ENCODE data around the gene RPP30. TPM values are rescaled to one million over a fixed set of nuclear protein-coding genes. Genes with fewer than 3 reads are reported as not detected.

Gene RPP30
- total RNA-seq, 1 donor from 2014 or later, result 85.5 TPM

DNA sequence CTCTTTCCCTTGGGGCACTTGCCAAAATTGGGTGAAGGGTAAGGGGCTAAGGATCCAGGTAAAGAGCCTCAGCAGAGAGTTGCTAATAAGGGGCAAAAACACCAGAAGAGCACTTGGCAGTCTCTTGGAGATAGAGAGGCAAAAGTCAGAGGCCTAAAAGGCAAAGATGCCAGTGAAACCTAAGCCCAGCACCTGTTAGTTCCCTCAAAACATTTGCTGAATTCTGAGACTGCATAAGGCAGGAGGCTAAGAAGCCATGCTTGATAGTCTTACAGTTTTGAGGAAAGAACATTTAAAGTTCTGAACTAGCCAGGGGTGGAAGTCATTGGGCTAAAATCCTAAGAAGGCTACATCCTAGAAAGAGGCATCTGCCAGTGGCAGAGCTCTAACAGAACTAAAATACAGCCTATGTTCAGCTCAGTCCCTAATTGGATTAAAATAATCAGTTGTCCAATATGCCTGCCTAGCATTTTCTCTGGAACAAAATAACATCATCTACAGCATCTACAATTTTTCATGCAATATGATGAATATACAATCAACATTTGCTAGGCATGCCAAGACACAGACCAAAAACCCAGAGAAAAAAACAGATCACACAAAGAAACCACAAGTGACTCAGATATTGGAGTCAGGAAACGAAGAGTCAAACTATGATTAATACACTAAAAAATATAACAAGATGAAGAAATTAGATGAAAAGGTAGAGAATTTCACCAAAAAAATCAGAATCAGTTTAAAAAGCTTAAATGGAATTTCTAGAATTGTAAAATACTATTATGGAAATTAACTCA lies 21.6 kb upstream of the RPP30 start:
- H3K9ac ChIP-seq, result no peak overlapping the region
- H3K36me3 Mint-ChIP-seq, result no peaks in the 10 kb centered on the region
- peaks cover 8% of the 10 kb centered on the region for H3K27me3 ChIP-seq
- peaks cover 7% of the 10 kb centered on the region for H3K27me3 Mint-ChIP-seq (ENCODE audit: insufficient read depth, low read depth)
- TF ChIP-seq EZH2 (IDR thresholded peaks at IDR 0.05) (no peak), CTCF (IDR thresholded peaks at IDR 0.05) (no peak), EZH2phosphoT487 (IDR thresholded peaks at IDR 0.05) (no peak)
- no peak overlapping the region for H3K4me3 ChIP-seq
- H3K4me3 Mint-ChIP-seq, result no peak overlapping the region
- no peak overlapping the region for H3K4me2 ChIP-seq
- H2AFZ ChIP-seq (replicated peaks), result no peak overlapping the region
- no peaks in the 10 kb centered on the region for H3K4me1 Mint-ChIP-seq
- H3K36me3 ChIP-seq, result no peaks in the 10 kb centered on the region
- no peaks in the 10 kb centered on the region for H3K4me1 ChIP-seq
- no peak overlapping the region for H3K27ac ChIP-seq
- no peaks in the 10 kb centered on the region for H3F3A ChIP-seq (ENCODE audit: low read depth)
- H3K79me2 ChIP-seq (ENCODE audit: low read depth), result no peaks in the 10 kb centered on the region
- peaks cover 19% of the 10 kb centered on the region for H3K9me3 Mint-ChIP-seq
- peaks cover 10% of the 10 kb centered on the region for H3K9me3 ChIP-seq (ENCODE audit: low read depth)
- no peak for DNase-seq (ENCODE audit: low spot score)
- no peaks in the 10 kb centered on the region for H4K20me1 ChIP-seq (ENCODE audit: low read depth)
- no peak overlapping the region for H3K27ac Mint-ChIP-seq

- Mint-ChIP-seq H3K4me1 (peaks cover 7% of the 10 kb centered on the region), H3K36me3 (no peaks in the 10 kb centered on the region), H3K4me3 (no peak overlapping the region), H3K27me3 (ENCODE audit: insufficient read depth, low read depth) (peaks cover 24% of the 10 kb centered on the region), H3K27ac (no peak overlapping the region), H3K9me3 (peaks cover 17% of the 10 kb centered on the region)
- no peak overlapping the region for H3K9ac ChIP-seq
- no peak overlapping the region for H3K4me2 ChIP-seq
- no peak for DNase-seq (ENCODE audit: low spot score)
- no peaks in the 10 kb centered on the region for H3K4me1 ChIP-seq
- no peaks in the 10 kb centered on the region for H3K36me3 ChIP-seq
- H3K79me2 ChIP-seq (ENCODE audit: low read depth), result no peaks in the 10 kb centered on the region
- no peak overlapping the region for H2AFZ ChIP-seq (replicated peaks)
- peaks cover 11% of the 10 kb centered on the region for H3F3A ChIP-seq (ENCODE audit: low read depth)
- H3K4me3 ChIP-seq, result no peak overlapping the region
- H3K27ac ChIP-seq, result no peak overlapping the region
- peaks cover 8% of the 10 kb centered on the region for H3K9me3 ChIP-seq (ENCODE audit: low read depth)
- peaks cover 56% of the 10 kb centered on the region for H3K27me3 ChIP-seq
- no peak for TF ChIP-seq EZH2 (IDR thresholded peaks at IDR 0.05)
- TF ChIP-seq CTCF (IDR thresholded peaks at IDR 0.05), result no peak
- no peak for TF ChIP-seq EZH2phosphoT487 (IDR thresholded peaks at IDR 0.05)
- H4K20me1 ChIP-seq (ENCODE audit: low read depth), result no peaks in the 10 kb centered on the region
Observed at GRCh38 chr10:90855126-90855525, 16.6 kb upstream of the RPP30 start.

- no peaks in the 10 kb centered on the region for H4K20me1 ChIP-seq (ENCODE audit: low read depth)
- H3K4me1 ChIP-seq, result no peaks in the 10 kb centered on the region
- H3K27ac ChIP-seq, result no peak overlapping the region
- no peak overlapping the region for H3K4me2 ChIP-seq
- no peaks in the 10 kb centered on the region for H3K36me3 ChIP-seq
- H3K9ac ChIP-seq, result no peak overlapping the region
- Mint-ChIP-seq H3K36me3 (no peaks in the 10 kb centered on the region), H3K27me3 (ENCODE audit: insufficient read depth, low read depth) (peaks cover 22% of the 10 kb centered on the region), H3K9me3 (peaks cover 7% of the 10 kb centered on the region), H3K4me3 (peak overlapping the region; percentile 93), H3K27ac (no peak overlapping the region), H3K4me1 (peaks cover 7% of the 10 kb centered on the region)
- H3F3A ChIP-seq (ENCODE audit: low read depth), result peaks cover 11% of the 10 kb centered on the region
- H2AFZ ChIP-seq (replicated peaks), result no peak overlapping the region
- H3K27me3 ChIP-seq, result peaks cover 57% of the 10 kb centered on the region
- no peak for TF ChIP-seq EZH2phosphoT487 (IDR thresholded peaks at IDR 0.05)
- TF ChIP-seq EZH2 (IDR thresholded peaks at IDR 0.05), result no peak
- TF ChIP-seq CTCF (IDR thresholded peaks at IDR 0.05), result no peak
- no peaks in the 10 kb centered on the region for H3K9me3 ChIP-seq (ENCODE audit: low read depth)
- H3K4me3 ChIP-seq, result no peak overlapping the region
- no peaks in the 10 kb centered on the region for H3K79me2 ChIP-seq (ENCODE audit: low read depth)
- DNase-seq (ENCODE audit: low spot score), result no peak
Observed at GRCh38 chr10:90856261-90856660, 15.5 kb upstream of the RPP30 start.
